ENCODE results near the gene NPY4R.
"Not testable (repeated sequence)": the region's sequence is repeated elsewhere in the genome, so short reads cannot be mapped to it uniquely, and the experiment has no call there.

The NPY4R gene, protein sequence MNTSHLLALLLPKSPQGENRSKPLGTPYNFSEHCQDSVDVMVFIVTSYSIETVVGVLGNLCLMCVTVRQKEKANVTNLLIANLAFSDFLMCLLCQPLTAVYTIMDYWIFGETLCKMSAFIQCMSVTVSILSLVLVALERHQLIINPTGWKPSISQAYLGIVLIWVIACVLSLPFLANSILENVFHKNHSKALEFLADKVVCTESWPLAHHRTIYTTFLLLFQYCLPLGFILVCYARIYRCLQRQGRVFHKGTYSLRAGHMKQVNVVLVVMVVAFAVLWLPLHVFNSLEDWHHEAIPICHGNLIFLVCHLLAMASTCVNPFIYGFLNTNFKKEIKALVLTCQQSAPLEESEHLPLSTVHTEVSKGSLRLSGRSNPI

DNA sequence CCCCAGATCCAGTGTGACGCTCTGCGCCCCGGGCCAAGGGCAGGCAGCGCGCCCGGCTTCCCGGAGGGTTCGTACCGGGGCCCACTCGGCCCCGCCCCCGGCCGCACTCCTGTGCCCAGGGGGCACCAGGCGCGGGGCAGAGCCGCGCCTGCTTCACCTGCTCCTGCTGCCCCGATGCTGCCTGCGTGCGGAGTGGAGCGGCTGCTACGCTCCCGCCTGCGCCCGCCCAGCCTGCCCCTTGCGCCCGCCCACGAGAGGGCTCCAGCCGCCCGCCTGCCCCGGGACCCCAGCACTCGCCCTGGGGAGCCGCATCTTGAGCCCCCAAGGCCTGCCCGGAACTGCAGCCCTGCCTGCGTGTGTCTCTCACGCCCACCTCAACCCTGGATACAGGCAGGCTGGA lies at the start of gene NPY4R:
TSS of gene NPY4R (minus strand) at position 194 of the 400 bp plus-strand sequence. CDS start 3,323 bp downstream, outside the sequence.
- not testable (repeated sequence) for DNase-seq (ENCODE audit: low spot score)

DNA sequence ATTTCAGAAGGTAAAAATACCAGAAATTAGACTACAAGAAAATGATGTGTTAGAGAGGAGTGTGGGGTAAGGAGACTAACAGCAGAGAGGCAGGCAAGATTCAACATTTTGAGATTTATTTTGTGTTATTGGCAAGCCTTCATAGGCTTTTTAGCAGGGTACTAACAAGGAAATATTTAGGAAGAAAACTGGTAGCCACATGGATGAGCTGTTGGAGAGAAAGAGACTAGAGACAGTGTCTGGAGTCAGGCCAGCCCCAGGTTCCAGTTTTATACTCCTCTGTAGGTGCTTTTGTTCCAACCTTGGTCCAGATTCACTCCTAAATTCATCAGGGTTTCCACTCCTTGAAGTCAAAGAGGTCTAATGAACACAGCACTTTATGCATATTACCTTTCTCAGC lies 49.6 kb upstream of the NPY4R start:
- DNase-seq (ENCODE audit: low spot score): no peak

DNA sequence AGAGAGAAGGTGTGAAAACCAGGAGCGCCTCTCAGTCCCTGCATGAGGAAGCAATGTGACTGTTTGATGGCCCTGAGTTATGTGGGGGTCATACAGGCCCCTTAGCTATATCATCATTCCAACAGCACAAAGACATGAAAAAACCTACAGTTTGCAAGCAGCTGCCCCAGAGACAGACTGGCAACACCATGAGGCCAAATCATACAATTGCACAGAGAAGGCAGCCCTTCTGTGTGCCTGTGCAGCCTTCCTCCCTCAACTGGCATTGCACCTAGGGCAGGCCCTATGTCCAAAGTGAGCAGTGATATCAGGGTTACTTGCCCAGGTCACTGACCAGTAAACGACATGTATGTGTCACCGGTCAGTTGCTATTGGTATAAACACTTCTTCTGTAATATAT lies 49.1 kb upstream of the NPY4R start:
- no peak for DNase-seq (ENCODE audit: low spot score)

DNA sequence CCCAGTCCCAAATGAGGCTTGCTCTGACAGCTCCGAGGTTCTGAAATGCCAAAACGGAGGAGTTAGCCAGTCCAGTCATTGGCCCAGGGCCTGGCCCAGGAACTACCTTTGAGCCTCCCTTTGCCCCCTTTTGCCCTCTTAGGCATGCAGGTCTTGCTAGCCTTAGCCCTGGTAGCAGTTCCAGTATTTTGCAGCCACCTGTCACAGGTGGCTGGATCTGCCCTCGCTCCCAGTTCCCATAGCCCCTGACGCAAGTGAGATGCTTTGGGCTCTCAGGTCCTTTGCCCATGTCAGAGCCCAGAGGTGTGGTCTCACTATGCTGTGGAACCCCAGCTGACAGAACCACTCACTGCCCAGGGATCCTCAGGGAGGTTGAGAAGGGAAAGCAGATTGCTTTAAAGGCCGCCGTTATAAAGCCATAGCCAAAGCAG lies 48.7 kb upstream of the NPY4R start:
- no peak for DNase-seq (ENCODE audit: low spot score)

DNA sequence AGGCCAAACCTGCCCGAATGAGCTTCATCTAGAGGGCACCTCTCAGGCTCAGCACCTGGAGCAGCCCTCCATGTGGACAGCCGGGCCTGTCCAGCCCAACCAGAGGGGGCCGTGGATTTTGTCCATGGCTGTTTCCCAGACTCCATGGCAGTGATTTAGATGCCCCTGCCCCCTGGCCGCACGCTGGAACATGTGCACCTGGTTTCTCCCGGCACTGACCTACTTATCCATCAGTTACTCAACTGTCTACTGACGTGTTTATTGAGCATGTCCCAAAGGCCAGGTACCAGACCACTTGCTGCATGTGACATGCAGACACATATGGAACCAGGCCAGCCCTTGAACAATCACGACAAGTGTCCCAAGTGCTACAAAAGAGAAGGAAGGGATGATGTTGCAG lies 47.6 kb upstream of the NPY4R start:
- not testable (repeated sequence) for DNase-seq (ENCODE audit: low spot score)

DNA sequence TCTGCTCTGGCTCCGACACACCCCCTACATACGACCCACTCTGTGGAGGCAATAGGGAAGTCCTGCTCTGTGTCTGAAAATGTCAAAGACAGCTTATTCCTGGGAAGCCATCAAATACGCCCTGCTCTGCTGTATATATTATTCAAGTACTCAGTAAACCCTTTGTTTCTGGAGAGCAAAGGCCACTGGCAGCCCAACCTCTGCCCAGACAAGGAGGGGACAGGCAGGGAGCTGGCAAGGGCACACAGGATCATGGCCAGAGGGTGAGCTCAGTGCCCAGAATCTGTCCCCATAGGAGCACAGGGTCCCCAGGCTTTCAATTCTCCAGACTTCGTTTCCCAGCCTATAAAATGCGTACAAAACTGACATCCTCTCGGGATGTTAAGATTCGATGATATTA lies 47.0 kb upstream of the NPY4R start:
- not testable (repeated sequence) for DNase-seq (ENCODE audit: low spot score)

DNA sequence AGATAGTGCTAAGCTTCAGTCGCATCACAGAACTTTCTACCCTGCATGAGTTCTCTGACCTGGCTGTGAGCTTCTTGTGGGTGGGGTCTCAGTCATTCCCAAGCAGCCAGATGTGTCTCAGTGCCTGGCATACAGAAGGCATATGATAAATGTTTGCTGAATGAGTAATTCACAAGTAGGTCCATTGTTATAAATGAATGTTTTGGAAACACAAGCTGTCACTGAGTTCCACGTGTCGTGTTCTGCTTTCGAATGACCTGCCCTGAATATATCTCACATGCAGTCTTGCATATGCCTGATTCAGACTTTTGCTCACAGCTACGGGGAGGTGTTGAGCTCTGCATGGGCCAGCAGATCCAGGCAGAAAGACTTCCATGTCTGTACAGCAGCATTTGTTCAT lies 46.2 kb upstream of the NPY4R start:
- DNase-seq (ENCODE audit: low spot score): not testable (repeated sequence)

DNA sequence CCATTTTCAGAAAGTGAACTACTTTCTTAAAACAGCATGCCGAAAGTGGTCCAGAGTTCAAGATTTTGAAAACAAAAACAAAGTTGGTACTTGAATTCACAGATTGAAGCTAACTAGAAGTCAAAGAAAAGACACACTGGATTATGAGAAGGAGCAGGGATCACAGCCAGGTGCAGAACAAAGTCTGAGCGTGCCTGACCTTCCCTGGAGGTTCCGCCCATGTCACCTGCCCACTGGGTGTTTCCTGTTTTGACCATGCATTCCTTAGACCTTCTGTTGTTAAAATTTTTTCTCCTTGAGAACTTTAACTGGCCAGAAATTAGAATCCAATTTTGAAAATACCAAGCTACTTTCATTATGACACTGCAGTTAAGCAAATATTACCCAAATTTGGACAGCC lies 34.2 kb upstream of the NPY4R start:
- not testable (repeated sequence) for DNase-seq (ENCODE audit: low spot score)

DNA sequence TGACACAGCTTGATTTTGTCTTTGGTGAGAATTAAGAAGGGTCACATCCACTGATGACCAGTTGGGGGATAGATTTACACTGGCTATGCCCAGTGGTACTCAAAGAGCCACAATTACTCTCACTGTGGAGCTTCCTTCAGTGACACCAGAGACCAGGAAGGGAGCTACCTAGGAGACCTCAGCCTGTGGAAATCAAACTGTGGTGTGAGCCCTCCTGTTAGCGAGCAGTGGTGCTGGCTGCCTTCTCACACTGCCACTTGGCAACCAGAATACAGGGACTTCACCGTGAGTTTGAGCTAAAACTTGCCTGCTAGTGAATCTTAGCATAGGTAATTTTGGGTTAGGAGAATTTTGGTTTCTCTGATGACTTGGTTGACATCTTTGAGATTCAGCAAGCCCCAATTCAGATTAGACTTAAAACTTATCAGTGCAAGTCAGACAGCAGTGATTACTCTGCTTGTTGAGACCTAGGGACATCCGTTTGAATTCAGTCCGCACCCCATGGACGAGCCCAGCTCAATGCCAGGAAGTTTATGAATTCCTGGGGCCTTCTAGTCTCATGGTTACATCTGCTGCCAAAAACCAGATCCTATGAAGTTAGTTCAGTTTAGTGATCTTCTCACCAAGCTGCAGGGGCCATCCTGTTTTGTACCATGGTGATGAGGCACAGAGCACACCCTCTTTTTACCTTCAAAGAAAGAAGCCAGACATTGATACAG lies 33.4 kb upstream of the NPY4R start:
- not testable (repeated sequence) for DNase-seq (ENCODE audit: low spot score)

DNA sequence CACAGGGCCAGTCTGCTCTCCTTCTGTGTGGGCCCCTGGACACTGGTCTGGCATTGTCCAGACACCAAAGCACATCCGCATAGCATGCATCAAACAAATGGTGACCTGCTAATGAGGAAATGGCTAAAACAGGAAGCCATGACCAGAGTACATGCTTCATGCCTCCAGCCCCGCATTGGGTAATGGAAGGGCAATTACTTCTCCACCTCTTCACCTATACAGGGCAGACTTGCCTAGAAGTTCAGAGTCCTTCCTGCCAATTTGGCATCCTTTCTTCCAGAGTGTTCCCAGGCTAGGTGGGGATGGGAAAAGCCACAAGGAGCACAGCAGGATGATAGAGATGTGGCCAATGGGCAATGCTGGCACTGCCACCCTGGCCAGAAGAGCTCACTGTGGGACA lies 32.1 kb upstream of the NPY4R start:
- DNase-seq (ENCODE audit: low spot score): not testable (repeated sequence)

DNA sequence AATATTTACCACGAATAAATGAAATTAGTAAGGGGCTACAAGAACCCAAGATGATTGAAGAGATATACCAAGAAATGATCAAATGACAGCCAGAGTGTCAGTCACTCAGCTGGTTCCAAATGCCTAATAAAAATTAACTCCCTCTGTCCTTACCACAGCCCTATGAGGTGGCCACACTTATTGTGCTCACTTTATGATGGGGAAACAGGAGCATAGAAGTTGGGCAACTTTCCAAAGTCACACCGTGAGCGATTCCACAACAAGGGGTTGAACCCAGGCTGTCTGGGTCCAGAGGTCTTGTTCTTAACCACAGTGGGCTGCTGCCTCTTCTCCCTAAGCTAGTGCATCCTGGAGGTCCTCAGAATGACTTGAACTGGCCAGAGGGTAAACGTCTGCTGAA lies 31.6 kb upstream of the NPY4R start:
- DNase-seq (ENCODE audit: low spot score): not testable (repeated sequence)

DNA sequence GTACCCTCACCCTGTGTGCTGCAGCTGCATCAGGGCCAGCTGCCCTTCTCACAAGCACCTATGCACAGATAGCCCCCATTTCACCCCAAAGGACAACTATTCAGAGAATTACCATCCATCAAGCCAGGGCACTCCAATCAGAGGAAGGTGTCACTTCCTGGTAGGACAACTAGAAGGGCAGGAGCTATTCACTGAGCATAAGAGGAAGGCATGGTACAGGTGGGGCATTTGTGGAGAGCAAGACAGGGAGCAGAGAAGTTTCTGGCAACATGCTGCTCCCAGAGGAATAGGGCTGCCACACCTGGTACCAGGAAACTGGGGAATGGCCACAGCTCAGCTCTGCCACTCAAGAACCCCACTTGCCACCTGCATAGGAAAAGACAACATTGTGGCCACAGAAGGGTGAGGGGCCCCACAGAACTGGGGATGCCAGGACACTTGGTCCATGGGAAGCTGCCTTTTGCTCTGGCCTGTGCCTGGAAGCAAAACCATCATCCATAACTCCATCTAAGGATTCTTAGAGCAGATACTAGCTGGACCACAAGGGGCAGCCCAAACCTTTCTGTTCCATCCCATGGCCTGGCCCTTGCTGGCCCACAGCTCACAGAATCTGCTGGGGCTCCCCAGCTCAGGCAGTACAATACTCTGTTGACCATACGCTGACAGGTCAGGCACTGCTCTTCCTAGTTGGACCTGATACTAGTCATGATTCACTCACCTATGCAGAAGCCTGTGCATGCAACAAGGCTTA lies 25.8 kb upstream of the NPY4R start:
- DNase-seq (ENCODE audit: low spot score): not testable (repeated sequence)

DNA sequence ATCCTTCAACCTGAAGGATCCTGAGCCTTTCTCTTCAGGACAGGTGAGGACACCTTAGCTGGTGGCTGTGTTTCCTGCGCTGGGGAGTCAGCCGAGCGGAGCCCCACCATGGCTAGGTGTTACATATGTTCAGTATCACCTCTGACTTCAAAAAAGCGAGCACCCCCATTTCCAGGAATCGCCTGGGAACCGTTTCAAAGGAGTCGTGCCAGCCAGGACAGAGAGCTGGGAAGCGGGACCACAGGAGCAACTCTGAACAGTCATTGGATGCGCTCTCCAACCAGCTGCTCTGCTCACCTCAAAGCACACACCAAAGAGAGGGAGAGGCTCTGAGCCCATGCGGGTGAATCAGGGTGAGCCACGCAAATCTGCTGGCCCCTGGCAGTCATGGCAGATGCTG lies 24.5 kb upstream of the NPY4R start:
- not testable (repeated sequence) for DNase-seq (ENCODE audit: low spot score)

DNA sequence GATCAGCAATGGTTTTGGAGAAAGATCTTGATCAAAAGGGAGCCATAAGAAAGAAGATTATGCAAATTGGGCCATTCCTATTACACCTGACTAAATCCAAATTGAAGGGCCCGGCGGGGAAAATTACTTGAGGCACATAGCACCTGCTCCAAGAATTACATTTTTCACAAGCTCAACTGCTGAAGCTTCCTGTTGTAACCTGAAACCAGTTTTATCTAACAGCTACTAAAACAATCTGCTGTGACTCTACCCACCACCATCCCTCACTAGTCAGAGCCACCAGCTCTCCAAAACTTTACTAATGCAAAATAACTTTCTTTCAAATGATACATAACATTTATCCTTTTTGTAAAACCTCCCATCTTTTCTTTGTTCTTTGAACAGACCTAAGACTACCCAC lies 20.7 kb upstream of the NPY4R start:
- not testable (repeated sequence) for DNase-seq (ENCODE audit: low spot score)

DNA sequence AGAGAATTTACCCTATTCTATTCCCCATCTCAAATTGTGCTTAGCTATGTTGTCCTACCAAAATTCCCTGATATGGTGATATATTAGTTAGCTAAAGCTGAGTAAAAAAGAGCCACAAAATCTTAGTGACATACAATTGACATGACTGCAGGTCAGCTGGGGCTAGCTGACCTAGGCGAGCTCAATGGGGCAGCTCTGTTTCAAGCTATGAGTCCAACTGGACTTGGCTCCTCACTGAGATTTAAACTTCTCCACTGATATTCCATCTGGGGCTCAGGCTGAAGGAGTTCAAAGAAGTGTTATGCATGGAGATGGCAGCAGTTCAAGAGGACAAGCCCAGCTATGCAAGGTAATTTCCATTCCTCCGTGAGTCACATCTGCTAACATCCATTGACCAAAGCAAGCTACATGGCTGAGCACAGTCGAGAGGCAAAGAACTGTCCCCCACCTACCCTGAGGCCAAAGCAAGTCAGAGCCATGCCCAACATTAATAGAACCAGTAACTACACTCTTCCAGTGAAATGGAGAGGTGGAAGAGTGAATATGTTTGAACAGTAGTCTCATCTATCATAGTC lies 9.1 kb upstream of the NPY4R start:
- not testable (repeated sequence) for DNase-seq (ENCODE audit: low spot score)

DNA sequence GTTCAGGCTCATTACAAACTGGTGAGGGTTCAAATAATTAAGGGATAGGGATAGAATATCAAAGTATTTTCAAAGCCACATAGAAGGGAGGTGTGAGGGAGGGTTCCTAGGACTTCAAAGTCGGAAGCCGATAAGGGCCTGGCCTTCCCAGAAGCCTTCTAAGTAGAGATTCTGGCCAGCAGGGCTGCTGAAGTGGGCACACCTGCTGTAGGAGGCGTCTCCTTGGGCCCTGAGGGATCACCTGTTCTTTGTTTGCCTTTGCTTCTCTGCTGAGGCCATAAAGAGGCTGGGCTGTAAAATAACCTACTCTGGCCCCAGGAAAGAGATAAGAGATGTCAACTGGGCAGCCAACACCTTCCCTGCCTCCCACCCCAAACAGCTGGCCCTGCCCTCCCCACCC lies 8.0 kb upstream of the NPY4R start:
- DNase-seq (ENCODE audit: low spot score): not testable (repeated sequence)

DNA sequence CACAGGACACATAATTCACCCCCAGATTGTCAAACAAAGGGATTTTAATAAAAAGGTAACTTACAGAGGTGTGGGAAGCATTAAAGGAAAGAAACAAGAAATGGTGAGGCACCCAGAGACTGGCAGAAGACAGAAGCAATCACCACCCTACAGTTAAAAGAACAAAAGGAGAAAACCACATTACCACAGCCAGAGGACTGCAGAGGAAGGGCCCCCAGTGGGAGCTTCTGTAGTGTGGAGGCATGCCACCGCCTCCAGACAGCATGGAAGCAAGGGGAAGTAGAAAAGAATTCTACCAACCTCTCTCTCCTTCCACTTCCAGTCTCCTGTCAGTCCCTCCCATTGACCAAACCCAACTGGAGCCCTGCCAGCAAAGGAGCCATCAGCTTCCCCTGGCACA lies 4.4 kb upstream of the NPY4R start:
- DNase-seq (ENCODE audit: low spot score): not testable (repeated sequence)

DNA sequence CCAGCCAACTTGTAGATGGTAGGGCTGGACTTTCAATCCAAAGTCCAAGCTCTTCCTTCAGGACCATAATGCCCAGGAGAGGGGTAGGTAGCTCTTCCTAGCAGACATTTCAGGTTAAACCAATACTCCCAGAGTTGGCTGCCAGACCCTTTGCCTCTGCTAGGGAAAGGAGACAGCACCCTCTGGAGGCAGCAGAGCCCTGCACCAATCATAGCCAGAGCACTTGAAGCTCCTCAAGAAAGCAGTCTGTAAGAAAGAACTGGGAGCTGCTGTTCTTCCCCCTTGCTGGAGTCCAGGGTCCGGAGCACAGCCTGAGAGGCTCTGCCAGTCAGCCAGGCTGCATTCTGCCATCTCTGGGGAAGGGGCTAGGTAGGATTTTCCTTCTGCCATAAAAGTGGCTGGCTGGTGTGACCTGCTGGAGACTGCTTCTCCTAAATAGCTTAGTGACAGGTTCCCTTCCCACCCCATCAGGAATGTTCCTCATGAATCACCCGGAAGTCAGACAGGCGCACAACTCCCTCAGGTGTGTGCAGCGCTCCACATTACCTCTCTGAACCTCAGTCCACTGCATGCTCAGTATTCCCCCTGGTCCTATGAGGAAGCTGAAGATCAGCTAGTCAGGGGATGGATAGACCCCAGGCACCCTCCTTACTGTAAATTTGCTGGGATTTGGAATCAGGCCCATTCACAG lies 2.5 kb upstream of the NPY4R start:
- DNase-seq (ENCODE audit: low spot score): not testable (repeated sequence)

DNA sequence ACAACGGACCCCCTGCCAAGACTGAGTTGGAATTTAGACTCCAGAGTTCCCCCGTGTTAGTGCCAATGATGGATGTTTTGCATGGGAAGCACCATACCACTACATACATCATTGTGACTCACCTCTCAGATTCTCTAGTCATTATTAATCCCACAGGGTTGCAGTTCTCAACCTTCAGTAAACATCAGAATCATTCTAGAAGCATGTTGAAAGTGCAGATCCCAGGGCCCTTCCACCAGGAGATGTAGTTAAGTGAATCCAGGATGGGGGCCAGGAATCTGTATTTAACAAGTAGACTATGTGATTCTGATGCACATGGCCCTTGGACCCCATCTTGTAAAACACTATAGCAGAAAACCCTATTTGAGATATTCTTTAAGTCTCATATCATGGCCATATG lies 2.1 kb downstream of the NPY4R start:
- DNase-seq (ENCODE audit: low spot score): not testable (repeated sequence)

DNA sequence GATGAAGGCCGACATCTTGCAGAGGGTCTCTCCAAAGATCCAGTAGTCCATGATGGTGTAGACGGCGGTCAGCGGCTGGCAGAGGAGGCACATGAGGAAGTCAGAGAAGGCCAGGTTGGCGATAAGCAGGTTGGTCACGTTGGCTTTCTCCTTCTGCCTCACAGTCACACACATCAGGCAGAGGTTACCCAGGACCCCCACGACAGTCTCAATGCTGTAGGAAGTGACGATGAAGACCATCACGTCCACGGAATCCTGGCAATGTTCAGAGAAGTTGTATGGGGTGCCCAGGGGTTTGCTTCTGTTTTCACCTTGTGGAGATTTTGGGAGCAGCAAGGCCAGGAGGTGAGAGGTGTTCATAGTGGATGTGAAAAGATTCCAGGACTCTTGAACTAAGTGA lies 3.5 kb downstream of the NPY4R start:
- DNase-seq (ENCODE audit: low spot score): not testable (repeated sequence)

DNA sequence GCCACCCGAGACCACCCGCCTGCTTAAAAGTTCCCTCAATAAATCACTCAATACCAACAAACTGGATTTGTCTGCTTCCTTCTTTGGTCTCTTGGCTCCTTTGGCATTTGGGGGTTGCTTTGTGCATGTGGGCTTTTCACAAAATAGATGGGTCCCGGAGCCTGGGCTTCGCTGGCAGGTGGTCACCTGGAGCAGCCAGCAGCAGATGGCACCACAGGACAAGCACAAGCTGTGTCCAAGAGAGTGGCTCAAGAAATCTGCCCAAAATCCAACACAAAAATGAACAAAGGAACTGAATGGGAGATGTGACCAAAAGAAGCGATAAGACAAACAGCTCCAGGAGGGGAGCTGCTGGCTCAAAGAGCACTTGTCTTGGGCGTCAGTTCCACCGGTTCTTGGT lies 6.2 kb downstream of the NPY4R start:
- not testable (repeated sequence) for DNase-seq (ENCODE audit: low spot score)

DNA sequence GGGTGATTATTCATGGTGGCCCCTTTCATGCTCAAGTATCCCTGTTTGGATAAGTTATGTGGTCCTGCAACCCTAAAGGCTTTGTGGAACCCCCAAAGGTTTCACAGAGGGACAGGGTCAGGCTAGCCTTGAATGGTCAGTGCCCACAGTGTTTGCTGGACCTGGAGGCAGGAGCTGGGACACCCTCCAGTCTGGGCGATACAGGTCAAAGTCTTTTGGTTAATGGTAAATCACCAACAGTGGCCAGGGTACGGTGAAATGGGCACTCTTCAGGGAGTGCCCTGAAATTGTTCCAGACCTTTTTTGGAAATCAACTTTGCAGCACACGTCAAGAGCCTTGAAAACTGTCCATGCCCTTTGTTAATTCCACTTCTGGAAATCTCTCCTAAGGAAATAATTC lies 8.7 kb downstream of the NPY4R start:
- DNase-seq (ENCODE audit: low spot score): not testable (repeated sequence)
